RPMI7951 (cell line): ENCODE results near the gene ME3. TPM values are rescaled to one million over a fixed set of nuclear protein-coding genes. Genes with fewer than 3 reads are reported as not detected.
"Not testable (repeated sequence)": the region's sequence is repeated elsewhere in the genome, so short reads cannot be mapped to it uniquely, and the experiment has no call there.

Experiments
- DNase-seq: peaks from one replicate; pipeline ENCODE4 v3.0.0-alpha.2; 2012; ENCODE audit warnings: low read depth
- total RNA-seq: library from RNA; depleted of rRNA; stranded (reverse); fragments of >200 nt; shearing (Covaris generic); gene quantifications from 2 replicates; pipeline ENCODE4 v1.2.3, GENCODE V29; 2014

Gene ME3
- total RNA-seq, 1 experiment from 2014 or later: 5.5 TPM

DNA sequence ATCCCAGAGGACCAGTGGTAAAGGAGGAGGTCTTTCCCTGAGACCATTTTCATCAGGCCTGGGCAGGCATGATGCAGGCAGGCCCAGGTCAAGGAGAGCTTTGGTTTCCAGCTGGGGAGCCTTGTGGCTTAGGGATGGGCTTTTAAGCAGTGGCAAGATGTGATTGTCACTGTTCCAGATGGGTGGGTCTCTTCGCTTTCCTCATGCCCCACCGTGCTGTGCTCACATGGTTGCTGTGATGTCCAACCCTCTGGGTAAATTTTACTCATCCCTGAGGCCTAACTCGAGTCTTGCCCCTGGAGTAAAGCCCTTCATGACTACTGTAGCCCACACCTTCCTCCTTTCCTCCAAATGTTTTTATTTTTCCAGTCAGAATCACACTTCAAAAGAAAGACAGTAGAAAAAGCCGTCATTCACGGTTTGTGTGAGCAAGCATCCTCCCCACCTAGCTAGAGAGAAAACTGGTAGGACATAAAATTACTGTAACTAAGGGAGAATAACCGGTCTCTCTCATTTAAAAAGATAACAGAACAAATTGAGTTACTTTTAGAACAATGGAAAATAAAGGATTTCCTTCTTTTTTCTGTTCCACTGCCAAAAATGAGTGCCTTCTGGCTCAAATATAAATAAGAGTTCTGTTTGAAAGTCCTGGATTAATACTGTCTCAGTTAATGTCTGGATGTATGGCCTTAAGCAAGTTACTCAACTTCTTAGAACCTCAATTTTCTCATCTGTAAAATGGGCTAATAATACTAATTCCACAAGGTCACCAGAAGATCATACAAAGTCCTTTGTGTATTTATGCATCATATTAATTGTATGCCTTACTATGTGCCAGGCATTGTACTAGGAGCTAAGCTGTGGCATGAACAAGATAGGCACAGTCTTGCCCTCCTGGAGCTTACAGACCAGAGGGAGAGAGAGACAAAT lies 84.9 kb downstream of the ME3 start:
- no peak for DNase-seq

DNA sequence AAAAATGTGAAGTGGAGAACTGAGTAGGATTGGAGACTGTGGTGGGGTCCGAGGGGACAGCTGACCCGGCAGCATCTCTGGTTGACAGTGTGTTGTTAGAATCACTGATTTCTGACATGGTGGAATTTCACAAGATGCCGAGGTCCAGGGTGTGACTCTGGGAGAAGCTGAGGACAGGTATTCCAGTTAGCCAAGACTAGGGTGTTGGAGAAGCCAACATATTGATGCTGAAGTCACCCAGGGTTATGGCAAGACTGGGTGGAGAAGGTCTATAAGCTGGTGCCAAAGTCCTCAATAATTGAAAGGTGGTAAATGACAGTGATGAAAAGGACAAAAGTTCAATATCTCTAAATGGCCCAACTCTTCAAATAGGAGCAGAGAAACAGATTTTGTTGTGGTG lies 86.1 kb downstream of the ME3 start:
- no peak for DNase-seq

GRCh38 chr11:86582898-86583297 lies 89.5 kb downstream of the ME3 start:
- DNase-seq: no peak

- no peak for DNase-seq
Observed at GRCh38 chr11:86580535-86580934, 91.9 kb downstream of the ME3 start.

- DNase-seq: peak; percentile 59
Observed at GRCh38 chr11:86579406-86579731, 93.0 kb downstream of the ME3 start.

DNA sequence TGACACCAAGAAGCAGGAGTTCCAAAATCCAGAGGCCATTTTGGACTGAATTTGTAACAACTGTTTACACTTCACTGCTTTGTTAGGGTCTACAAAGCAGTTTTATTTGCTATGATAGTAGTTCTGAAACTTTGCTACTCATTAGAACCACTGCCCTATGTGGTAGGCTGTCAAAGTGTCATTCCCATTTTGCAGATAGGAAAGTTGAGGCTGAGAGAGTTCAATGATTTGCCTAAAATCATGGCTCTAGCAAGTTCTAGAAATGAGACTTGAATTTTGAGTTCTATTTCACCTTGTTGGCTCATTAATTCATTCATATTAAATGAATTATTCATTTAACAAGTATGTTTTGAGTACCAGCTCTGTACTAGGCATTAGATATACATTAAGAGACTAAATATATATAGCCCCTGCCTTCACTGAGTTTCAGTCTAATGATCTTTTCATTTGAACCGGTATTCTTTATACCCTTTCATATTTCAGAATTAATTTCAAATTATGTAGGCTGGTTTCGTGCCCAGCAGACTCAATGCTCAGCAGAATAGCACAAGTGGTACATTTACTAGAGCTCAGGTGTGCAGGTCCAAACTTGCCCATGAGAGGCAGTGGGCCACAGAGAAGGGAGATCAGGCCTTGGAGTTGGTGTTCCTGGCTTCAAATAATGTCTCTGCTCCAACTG lies 93.5 kb downstream of the ME3 start:
- DNase-seq: no peak

GRCh38 chr11:86577644-86578636 lies 94.5 kb downstream of the ME3 start:
- DNase-seq: peak; percentile 93

DNA sequence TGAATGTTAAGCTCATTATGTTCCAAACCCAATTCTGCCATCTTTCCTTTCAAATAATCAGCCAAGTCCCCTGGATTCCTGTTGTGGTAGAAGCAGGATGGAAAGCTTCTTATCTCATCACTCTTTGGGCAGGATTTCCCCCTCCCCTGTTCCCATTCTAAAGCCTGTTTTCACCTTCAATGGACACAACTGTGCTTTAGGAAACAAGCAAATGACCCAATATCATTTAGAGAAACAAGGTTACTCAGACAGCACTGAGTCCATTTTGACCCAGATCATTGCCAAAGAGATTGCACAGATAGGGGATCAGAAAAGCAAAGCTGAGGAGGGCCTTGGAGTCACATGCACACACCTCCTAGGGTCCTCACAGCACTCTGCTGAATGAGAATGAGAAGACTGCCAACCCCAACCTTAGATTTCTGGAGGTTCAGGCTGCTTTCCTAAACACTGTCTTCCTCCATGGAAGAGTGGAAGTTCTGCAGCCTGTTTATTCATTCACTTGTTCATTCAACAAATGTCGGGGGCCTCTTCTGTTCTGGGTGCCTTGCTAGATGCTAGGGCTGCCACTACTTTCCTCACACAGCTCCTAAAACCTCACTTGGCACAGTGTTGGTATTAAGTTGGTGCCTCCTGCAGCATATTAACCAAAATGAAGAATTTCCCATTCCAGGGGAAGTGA lies 95.3 kb downstream of the ME3 start:
- no peak for DNase-seq

GRCh38 chr11:86575927-86576326 lies 96.5 kb downstream of the ME3 start:
- DNase-seq: no peak

DNA sequence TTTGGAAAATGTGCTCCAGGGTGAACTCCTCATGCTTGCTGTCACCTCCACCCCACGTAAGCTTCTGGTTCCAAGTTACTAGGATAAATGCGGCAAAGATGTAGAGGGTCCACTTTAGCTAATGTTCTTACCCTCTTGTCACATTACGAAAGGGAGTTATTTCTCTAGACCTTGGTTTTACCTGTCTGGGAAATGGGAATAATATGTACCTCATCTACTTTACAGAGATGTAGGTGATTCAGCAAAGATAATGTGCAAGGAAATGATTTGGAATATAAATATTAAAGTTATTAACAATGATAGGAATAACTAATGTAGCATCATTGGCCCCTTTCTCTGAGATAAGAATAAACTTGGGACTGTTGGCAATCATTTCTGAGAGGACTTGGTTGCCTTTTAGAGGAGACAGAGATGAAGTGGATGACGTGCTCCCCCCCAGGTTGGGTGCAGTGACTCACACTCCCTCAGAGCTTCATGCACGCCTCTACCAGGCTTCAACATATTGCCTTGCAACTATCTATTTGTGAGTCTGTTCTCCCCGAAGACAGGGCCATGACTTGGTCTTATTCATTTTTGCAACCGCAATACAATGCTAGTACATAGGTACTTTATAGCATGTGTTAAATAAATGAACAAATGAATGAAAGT lies 97.1 kb downstream of the ME3 start:
- peak; percentile 90 for DNase-seq

- peak; percentile 82 for DNase-seq
Observed at GRCh38 chr11:86574493-86575207, 97.8 kb downstream of the ME3 start.

GRCh38 chr11:86571273-86571948 lies 101.0 kb downstream of the ME3 start:
- peak; percentile 39 for DNase-seq

- no peak for DNase-seq
Observed at GRCh38 chr11:86570451-86570850, 102.0 kb downstream of the ME3 start.

GRCh38 chr11:86570020-86570419 lies 102.4 kb downstream of the ME3 start:
- DNase-seq: no peak

DNA sequence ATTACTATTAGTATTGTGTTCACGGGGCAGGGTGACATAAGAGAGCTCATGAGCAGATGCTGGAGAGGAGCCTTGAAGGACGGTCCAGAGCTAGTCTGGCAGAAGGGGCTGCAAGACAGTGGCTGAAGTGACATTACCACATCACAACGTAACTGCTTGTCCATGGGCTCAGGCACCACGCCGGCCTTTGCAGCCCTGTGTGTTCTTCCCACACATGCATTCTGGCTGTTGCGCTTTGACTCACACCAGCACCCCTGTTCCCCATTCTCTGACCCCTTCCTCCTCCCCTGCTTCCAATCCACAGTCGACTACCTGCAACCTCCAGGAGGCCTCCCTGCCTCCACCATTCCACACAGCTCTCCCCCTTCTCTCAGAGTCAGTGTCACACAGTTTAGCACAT lies 103.3 kb downstream of the ME3 start:
- DNase-seq: no peak

DNA sequence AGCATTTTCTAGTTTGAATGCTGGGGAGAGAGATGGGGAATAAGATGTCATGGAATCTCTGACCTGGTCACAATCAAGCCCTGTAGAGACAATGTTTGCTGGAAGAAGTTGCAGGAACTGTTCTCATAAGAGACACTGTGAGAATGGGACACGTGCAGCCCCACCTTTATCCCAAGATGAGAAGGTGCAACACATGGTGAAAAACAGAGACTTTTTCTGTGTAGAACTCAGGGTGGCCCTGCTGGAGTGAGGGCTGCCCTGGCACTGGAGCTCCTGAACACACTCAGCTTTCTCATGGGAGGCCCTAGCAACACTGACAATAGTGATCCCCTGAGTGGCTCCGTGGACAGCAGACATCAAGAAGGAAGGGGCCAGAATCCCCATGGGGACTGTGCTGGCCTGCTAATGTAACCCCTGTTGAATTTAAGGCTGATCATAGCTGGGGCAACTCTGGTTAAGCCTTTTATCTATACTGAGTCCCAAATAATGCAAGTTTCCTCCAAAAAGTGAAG lies 106.6 kb downstream of the ME3 start:
- no peak for DNase-seq

GRCh38 chr11:86565388-86565787 lies 107.0 kb downstream of the ME3 start:
- DNase-seq: no peak

- DNase-seq: not testable (repeated sequence)
Observed at GRCh38 chr11:86562842-86563241, 109.6 kb downstream of the ME3 start.

DNA sequence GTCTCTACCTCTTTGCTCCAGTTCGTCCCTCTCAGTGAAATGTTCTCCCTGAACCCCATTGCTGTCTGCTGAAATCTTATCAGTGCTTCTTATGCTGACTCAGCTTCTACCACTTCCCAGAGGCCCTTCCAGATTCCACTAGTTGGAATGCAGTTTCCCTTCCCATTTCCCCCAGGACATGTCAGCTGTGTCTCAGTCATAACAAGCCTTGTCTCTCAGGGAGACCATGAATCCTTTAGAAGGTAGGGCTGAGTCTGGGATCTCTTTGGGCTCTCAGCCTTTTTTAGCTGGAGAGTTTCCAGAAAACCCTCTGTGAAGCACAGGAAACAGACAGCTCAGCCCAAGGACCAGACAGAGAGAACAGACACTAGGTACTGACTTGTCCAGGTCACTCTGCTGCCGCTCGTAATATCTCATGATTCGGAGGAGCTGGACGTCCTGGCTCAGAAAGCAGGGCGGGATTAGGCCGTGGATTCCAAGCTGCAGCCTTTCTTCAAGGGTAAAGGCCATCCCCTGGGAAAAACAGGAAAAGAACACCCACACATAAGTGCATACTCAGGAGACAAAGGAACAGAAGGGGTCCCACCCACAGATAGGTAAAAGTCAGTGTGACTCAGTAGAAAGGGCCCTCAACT lies 113.0 kb downstream of the ME3 start:
- peak; percentile 95 for DNase-seq
